SK-N-MC (cell line): Measurements from ENCODE around the gene DPYD.

Experiments used
- EZH2 ChIP-seq: fragments of 200-600 bp; sonication (generic); IDR thresholded peaks from one replicate; pipeline ENCODE4 v1.6.1; 2017; ENCODE audit warnings: antibody characterized with exemption
- POLR2AphosphoS5 ChIP-seq: IDR thresholded peaks from 2 replicates; pipeline ENCODE4 v1.6.1; 2012; ENCODE audit warnings: mild to moderate bottlenecking, low read depth, low read length, borderline replicate concordance

DNA sequence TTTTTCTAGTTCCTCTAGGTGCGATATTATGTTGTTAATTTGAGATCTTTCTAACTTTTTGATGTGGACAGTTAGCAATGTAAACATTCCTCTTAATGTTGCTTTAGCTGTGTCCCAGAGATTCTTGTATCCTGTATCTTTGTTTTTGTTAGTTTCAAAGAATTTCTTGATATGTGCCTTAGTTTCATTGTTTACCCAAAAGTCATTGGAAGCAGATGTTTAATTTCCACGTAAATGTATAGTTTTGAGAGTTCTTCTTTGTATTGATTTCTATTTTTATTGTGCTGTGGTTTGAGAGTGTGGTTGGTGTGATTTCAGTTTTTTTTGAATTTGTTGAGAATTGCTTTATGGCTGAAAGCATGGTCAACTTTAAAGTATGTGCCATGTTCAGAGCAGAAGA is 879.8 kb downstream of the DPYD start:
- TF ChIP-seq EZH2 = no peak
- TF ChIP-seq POLR2AphosphoS5 = no peak
